Mucosa of stomach (tissue), 1 donor: Measurements from ENCODE around the gene ZC3H18.
"Not testable (repeated sequence)": the region's sequence is repeated elsewhere in the genome, so short reads cannot be mapped to it uniquely, and the experiment has no call there.

Experiments
- H3K27me3 ChIP-seq: one replicate; pipeline ENCODE4 v1.7.0; 2013; ENCODE audit warnings: mild to moderate bottlenecking, low read length; ENCODE audit not compliant: control insufficient read depth, insufficient read depth
- H3K36me3 ChIP-seq: one replicate; pipeline ENCODE4 v1.7.0; 2013; ENCODE audit warnings: low read length; ENCODE audit not compliant: control insufficient read depth, insufficient read depth
- H3K4me1 ChIP-seq: one replicate; pipeline ENCODE4 v1.7.0; 2013; ENCODE audit warnings: mild to moderate bottlenecking, low read length; ENCODE audit not compliant: control insufficient read depth, insufficient read depth
- H3K4me3 ChIP-seq: one replicate; pipeline ENCODE4 v1.7.0; 2013; ENCODE audit warnings: low read length
- H3K9ac ChIP-seq: one replicate; pipeline ENCODE4 v1.7.0; 2013; ENCODE audit warnings: mild to moderate bottlenecking, low read length, moderate library complexity
- H3K9me3 ChIP-seq: one replicate; pipeline ENCODE4 v1.7.0; 2013; ENCODE audit warnings: mild to moderate bottlenecking, low read length, moderate library complexity; ENCODE audit not compliant: control insufficient read depth
- donor health status: Pancreatic carcinoma.

Gene ZC3H18

DNA sequence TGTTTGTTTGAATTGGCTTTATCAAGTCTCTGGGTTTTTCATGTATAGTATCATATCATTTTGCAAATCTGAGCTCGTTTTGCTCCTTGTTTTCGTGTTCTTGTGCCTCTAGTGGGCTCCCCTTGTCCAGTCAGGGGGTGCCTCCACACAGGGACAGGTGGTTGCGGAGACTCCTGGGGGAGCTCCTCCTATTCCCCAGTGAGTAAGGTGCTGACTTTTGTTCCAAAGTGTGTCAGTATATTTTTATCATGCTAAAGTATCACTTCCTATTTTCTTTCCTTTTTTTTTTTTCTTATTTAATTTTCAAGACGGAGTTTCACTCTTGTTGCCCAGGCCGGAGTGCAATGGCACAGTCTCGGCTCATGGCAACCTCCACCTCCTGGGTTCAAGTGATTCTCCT is 37.9 kb downstream of the ZC3H18 start:
- peaks cover 11% of the 10 kb centered on the region for H3K36me3 ChIP-seq

GRCh38 chr16:88609426-88609825 is 39.2 kb downstream of the ZC3H18 start:
- not testable (repeated sequence) for H3K9me3 ChIP-seq, H3K4me1 ChIP-seq
- peaks cover 11% of the 10 kb centered on the region for H3K36me3 ChIP-seq

More for the DNA sequence above, 37.9 kb downstream of the ZC3H18 start:
- no peaks in the 10 kb centered on the region for H3K9me3 ChIP-seq
- H3K4me1 ChIP-seq = no peaks in the 10 kb centered on the region
- no peak overlapping the region for H3K4me3 ChIP-seq
- no peaks in the 10 kb centered on the region for H3K27me3 ChIP-seq
- H3K9ac ChIP-seq = no peak overlapping the region

DNA sequence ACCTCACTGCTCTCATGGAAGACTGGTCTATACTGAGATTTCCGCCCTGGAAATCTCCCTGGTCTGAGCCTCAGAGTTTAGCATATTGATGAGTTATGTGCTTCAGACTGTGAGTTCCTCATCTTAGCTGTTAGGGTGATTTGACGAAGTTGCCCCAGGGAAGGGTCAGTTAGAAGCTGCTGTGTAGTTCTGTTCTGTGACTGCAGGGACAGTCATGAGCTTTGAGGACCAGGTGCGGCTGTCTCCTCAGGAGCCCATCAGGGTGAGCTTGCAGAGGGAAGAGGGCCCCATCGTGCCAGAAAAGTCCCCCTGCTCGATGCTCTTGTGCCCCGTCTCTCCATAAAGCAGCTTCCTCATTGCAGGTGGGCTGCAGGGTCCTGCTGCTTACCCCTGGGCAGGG is 39.9 kb downstream of the ZC3H18 start:
- H3K27me3 ChIP-seq = no peaks in the 10 kb centered on the region
- no peak overlapping the region for H3K4me3 ChIP-seq
- H3K9ac ChIP-seq = no peak overlapping the region
- no peaks in the 10 kb centered on the region for H3K9me3 ChIP-seq
- H3K36me3 ChIP-seq = peaks cover 10% of the 10 kb centered on the region
- peaks cover under 1% of the 10 kb centered on the region for H3K4me1 ChIP-seq

More at GRCh38 chr16:88609426-88609825, 39.2 kb downstream of the ZC3H18 start:
- H3K27me3 ChIP-seq, H3K4me3 ChIP-seq, H3K9ac ChIP-seq: not testable (repeated sequence)

- H3K4me3 ChIP-seq = no peak overlapping the region
- H3K9me3 ChIP-seq = no peaks in the 10 kb centered on the region
- peaks cover 7% of the 10 kb centered on the region for H3K36me3 ChIP-seq
- peaks cover 11% of the 10 kb centered on the region for H3K4me1 ChIP-seq
- H3K9ac ChIP-seq = no peak overlapping the region
- no peaks in the 10 kb centered on the region for H3K27me3 ChIP-seq
Measured at GRCh38 chr16:88610909-88611812, 41.0 kb downstream of the ZC3H18 start.

DNA sequence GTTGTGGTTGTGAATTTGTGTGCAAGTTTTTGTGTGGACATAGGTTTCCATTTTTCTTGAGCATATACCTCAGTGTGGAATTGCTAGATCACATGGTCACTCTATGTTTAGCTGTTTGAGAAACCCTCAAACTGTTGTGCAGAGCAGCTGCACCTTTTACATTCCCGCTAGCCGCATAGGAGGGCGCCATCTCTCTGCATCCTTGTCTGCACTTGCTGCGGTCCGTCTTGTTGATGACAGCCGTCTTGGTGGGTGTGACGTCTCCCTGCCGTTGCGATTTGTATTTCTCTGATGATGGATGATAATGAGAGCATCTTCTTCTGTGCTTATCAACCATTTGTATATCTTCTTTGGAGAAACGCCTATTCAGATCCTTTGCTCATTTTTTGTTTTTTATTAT is 43.1 kb downstream of the ZC3H18 start:
- peaks cover 32% of the 10 kb centered on the region for H3K4me1 ChIP-seq
- H3K9ac ChIP-seq = no peak overlapping the region
- peaks cover 7% of the 10 kb centered on the region for H3K36me3 ChIP-seq
- H3K4me3 ChIP-seq = no peak overlapping the region
- no peaks in the 10 kb centered on the region for H3K9me3 ChIP-seq
- H3K27me3 ChIP-seq = no peaks in the 10 kb centered on the region

DNA sequence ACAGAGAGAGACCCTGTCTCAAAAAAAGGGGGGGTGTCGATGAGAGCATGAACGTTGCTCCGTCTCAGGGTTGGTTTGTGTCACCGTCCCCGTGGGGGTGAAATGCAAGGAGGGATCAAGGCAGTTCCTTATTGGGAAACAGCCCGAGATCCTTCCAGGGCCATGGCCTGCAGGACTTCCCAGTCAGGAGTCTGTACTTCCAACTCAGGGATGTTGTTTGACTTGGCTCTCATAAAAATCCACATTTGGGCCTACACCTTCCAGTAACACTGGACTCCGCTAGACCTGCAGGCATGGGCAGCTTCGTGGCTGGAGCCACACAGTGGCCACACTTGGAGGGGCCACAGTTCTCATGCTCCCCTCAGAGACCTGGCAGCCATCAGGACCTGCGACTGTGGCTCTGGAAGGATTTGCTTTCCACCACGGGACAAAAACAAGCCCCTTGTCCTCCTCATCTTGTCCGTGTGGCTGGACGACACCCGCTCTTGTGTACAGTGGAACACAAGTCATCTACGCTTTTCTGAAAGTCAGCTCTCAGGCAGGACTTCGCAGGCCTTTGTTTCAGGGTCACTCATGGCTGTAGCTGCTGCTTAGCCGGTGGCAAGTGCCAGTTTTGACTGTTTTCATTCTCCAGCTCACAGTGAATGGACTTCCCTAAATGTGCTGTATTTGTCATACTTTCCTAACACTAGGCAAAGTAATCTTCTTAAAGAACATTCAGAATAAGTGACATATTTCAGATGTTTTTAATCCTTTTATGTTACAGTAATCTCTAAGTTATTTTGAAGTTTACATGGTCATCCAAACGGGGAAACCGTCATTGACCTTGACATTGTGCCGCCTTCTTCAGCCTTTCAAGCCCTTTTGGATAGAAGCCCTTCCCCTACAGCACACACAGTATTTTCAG is 44.0 kb downstream of the ZC3H18 start:
- H3K36me3 ChIP-seq = peaks cover 7% of the 10 kb centered on the region
- H3K9ac ChIP-seq = no peak overlapping the region
- no peaks in the 10 kb centered on the region for H3K27me3 ChIP-seq
- H3K9me3 ChIP-seq = no peaks in the 10 kb centered on the region
- peaks cover 41% of the 10 kb centered on the region for H3K4me1 ChIP-seq
- H3K4me3 ChIP-seq = no peak overlapping the region

- Histone ChIP-seq H3K4me1 (peaks cover 41% of the 10 kb centered on the region), H3K27me3 (no peaks in the 10 kb centered on the region), H3K9ac (no peak overlapping the region), H3K4me3 (no peak overlapping the region), H3K9me3 (no peaks in the 10 kb centered on the region), H3K36me3 (peaks cover 7% of the 10 kb centered on the region)
Measured at GRCh38 chr16:88614818-88615580, 44.8 kb downstream of the ZC3H18 start.

- no peaks in the 10 kb centered on the region for H3K9me3 ChIP-seq
- H3K9ac ChIP-seq = peak overlapping the region; percentile 15
- peaks cover 41% of the 10 kb centered on the region for H3K4me1 ChIP-seq
- no peak overlapping the region for H3K4me3 ChIP-seq
- no peaks in the 10 kb centered on the region for H3K27me3 ChIP-seq
- H3K36me3 ChIP-seq = no peaks in the 10 kb centered on the region
Measured at GRCh38 chr16:88616320-88616719, 46.1 kb downstream of the ZC3H18 start.

DNA sequence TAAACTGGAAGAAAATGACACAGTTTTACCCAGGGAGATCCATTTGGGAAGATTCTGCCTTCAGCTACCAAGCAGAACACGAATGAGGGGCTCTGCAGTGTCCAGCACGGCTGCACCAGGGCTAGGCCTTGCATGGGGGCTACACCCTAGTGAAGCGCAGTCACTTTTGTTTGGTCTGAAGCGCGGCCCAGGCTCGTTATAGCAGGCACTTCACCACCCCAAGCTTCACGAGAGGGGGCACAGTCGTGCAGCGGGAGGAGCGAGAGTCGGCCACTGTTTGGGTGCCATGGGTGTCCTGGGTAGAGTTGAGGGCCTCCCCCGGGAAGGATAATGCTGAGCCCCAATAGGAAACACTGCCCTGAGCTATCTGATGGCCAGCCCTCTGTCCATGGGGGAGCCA is 46.5 kb downstream of the ZC3H18 start:
- H3K9me3 ChIP-seq = no peaks in the 10 kb centered on the region
- no peaks in the 10 kb centered on the region for H3K36me3 ChIP-seq
- H3K27me3 ChIP-seq = no peaks in the 10 kb centered on the region
- H3K4me1 ChIP-seq = peaks cover 41% of the 10 kb centered on the region
- peak overlapping the region; percentile 15 for H3K9ac ChIP-seq
- no peak overlapping the region for H3K4me3 ChIP-seq

- no peaks in the 10 kb centered on the region for H3K9me3 ChIP-seq
- peaks cover under 1% of the 10 kb centered on the region for H3K36me3 ChIP-seq
- H3K9ac ChIP-seq = no peak overlapping the region
- H3K4me3 ChIP-seq = no peak overlapping the region
- peaks cover 41% of the 10 kb centered on the region for H3K4me1 ChIP-seq
- no peaks in the 10 kb centered on the region for H3K27me3 ChIP-seq
Measured at GRCh38 chr16:88617268-88618031, 47.2 kb downstream of the ZC3H18 start.
